ENCODE data around the gene P2RX4. TPM values are rescaled to one million over a fixed set of nuclear protein-coding genes. Genes with fewer than 3 reads are reported as not detected.
"Not testable (repeated sequence)": the region's sequence is repeated elsewhere in the genome, so short reads cannot be mapped to it uniquely, and the experiment has no call there.

Gene P2RX4
- total and polyA plus RNA-seq, 2 of the 13 experiments (the other 11 are each of a cell fraction or from before 2014, with no cell fraction given): 13.8 to 30.8 TPM

DNA sequence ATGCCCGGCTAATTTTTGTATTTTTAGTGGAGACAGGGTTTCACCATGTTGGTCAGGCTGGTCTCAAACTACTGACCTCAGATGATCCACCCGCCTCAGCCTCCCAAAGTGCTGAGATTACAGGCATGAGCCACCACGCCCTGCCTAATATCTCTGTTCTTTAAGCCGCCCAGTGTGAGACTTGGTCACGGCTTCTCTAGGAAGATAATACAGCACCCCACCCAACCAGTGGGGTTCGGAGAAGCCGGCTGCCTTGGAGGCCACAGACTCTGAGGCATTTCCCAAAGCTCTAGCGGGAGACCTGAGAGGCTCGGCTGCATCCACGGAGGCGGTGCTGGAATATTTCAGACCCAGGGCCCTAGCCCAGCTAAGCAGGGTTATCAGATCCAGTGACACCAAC lies 73.0 kb downstream of the P2RX4 start:
- H3K9me3 ChIP-seq (ENCODE audit: low read length); ATAC-seq; in situ Hi-C loops (cut with HindIII; ENCODE audit: extremely low pct_ligation_motif_present, low pct_unique_long_range_greater_than_20kb); H3K36me3 ChIP-seq (replicated peaks in 1 of 2; ENCODE audit: control insufficient read depth in 1 of 2, insufficient read depth in 2 of 2, low read length in 2 of 2); H3K27me3 ChIP-seq (ENCODE audit: control insufficient read depth in 1 of 2, insufficient read depth in 2 of 2, low read length in 2 of 2); DNase-seq (ENCODE audit: low spot score); H3K9ac ChIP-seq (ENCODE audit: insufficient read depth, low read depth, low read length); H4K20me1 ChIP-seq (ENCODE audit: insufficient read depth, low read length); H3K4me3 ChIP-seq (replicated peaks in 1 of 3; ENCODE audit: insufficient read depth in 1 of 3, low read depth in 2 of 3, low read length in 3 of 3); intact Hi-C loops (cut with micrococcal nuclease; ENCODE audit: unreplicated experiment); CTCF ChIA-PET (ENCODE audit: low intra/inter-chr PET ratio, low total read pairs); H3K4me1 ChIP-seq (ENCODE audit: insufficient read depth, low read length); H3K79me2 ChIP-seq (ENCODE audit: insufficient read depth, low read length); FAIRE-seq; BruUV-seq (replicated peaks); H3K27ac ChIP-seq (ENCODE audit: extremely low read length, insufficient read depth, low read length); H2AFZ ChIP-seq (ENCODE audit: low read length); H3K4me2 ChIP-seq (ENCODE audit: low read depth, low read length): not testable (repeated sequence)
- POLR2A ChIA-PET: interaction anchor here (1.4 kb wide), 1 partner anchor 13 kb away, joined by 3 read pairs; no protein-coding TSS in a partner anchor
- WGBS (ENCODE audit: low lambda C conversion rate): 96% methylated on average over 6 of the region's 11 CpGs

DNA sequence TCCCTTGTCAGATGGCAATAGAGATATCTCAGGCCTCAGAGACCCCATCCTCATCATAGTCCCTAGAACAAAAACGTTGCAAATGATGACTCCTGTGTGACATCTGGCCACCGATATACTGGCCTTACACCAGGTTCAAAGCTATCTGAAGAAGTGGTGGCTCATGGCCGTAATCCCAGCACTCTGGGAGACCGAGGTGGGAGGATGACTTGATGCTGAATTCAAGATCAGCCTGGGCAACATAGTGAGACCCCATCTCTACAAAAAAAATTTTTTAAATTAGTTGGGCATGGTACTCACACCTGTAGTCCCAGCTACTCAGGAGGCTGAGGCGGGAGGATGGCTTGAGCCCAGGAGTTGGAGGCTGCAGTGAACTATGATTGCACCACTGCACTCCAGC lies 73.5 kb downstream of the P2RX4 start:
- no peak for DNase-seq (ENCODE audit: low spot score)
- TF ChIP-seq ZNF530 (CRISPR knock-in tag; IDR thresholded peaks at IDR 0.05; ENCODE audit: low read depth) (no peak), ZNF672 (CRISPR knock-in tag; IDR thresholded peaks at IDR 0.05) (no peak), TP53 (CRISPR knock-in tag; conservative IDR thresholded peaks at IDR 0.05) (no peak), ATRX (CRISPR knock-in tag; IDR thresholded peaks at IDR 0.05; ENCODE audit: borderline replicate concordance) (no peak), MYNN (CRISPR knock-in tag; IDR thresholded peaks at IDR 0.05; ENCODE audit: low read depth) (no peak), CC2D1A (CRISPR knock-in tag; IDR thresholded peaks at IDR 0.05) (no peak), KLF15 (CRISPR knock-in tag; IDR thresholded peaks at IDR 0.05; ENCODE audit: borderline replicate concordance) (no peak), ATF7-NPFF (CRISPR knock-in tag; IDR thresholded peaks at IDR 0.05; ENCODE audit: low read depth) (no peak), ZNF253 (CRISPR knock-in tag; IDR thresholded peaks at IDR 0.05; ENCODE audit: borderline replicate concordance) (no peak), MTA3 (CRISPR knock-in tag; IDR thresholded peaks at IDR 0.05) (no peak)
- TF ChIP-seq, protein P1, sequence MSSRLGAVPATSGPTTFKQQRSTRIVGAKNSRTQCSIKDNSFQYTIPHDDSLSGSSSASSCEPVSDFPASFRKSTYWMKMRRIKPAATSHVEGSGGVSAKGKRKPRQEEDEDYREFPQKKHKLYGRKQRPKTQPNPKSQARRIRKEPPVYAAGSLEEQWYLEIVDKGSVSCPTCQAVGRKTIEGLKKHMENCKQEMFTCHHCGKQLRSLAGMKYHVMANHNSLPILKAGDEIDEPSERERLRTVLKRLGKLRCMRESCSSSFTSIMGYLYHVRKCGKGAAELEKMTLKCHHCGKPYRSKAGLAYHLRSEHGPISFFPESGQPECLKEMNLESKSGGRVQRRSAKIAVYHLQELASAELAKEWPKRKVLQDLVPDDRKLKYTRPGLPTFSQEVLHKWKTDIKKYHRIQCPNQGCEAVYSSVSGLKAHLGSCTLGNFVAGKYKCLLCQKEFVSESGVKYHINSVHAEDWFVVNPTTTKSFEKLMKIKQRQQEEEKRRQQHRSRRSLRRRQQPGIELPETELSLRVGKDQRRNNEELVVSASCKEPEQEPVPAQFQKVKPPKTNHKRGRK (CRISPR knock-in tag; IDR thresholded peaks at IDR 0.05): no peak
- TF ChIP-seq, protein P2, sequence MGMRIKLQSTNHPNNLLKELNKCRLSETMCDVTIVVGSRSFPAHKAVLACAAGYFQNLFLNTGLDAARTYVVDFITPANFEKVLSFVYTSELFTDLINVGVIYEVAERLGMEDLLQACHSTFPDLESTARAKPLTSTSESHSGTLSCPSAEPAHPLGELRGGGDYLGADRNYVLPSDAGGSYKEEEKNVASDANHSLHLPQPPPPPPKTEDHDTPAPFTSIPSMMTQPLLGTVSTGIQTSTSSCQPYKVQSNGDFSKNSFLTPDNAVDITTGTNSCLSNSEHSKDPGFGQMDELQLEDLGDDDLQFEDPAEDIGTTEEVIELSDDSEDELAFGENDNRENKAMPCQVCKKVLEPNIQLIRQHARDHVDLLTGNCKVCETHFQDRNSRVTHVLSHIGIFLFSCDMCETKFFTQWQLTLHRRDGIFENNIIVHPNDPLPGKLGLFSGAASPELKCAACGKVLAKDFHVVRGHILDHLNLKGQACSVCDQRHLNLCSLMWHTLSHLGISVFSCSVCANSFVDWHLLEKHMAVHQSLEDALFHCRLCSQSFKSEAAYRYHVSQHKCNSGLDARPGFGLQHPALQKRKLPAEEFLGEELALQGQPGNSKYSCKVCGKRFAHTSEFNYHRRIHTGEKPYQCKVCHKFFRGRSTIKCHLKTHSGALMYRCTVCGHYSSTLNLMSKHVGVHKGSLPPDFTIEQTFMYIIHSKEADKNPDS (CRISPR knock-in tag; IDR thresholded peaks at IDR 0.05): no peak
- TF ChIP-seq, protein P3, sequence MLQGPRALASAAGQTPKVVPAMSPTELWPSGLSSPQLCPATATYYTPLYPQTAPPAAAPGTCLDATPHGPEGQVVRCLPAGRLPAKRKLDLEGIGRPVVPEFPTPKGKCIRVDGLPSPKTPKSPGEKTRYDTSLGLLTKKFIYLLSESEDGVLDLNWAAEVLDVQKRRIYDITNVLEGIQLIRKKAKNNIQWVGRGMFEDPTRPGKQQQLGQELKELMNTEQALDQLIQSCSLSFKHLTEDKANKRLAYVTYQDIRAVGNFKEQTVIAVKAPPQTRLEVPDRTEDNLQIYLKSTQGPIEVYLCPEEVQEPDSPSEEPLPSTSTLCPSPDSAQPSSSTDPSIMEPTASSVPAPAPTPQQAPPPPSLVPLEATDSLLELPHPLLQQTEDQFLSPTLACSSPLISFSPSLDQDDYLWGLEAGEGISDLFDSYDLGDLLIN (CRISPR knock-in tag; IDR thresholded peaks at IDR 0.05; ENCODE audit: borderline replicate concordance): no peak

More for the DNA sequence above, 73.5 kb downstream of the P2RX4 start:
- no peak overlapping the region for H3K27ac ChIP-seq (ENCODE audit: extremely low read length, insufficient read depth, low read length)
- peaks cover 3% of the 10 kb centered on the region in 2 experiments; a peak in 2 of 5 replicates for H3K36me3 ChIP-seq (replicated peaks in 1 of 2; ENCODE audit: control insufficient read depth in 1 of 2, insufficient read depth in 2 of 2, low read length in 2 of 2)
- H3K9ac ChIP-seq (ENCODE audit: insufficient read depth, low read depth, low read length): no peak overlapping the region
- POLR2A ChIA-PET: interaction anchor here (1.4 kb wide), 1 partner anchor 12 kb away, joined by 3 read pairs; no protein-coding TSS in a partner anchor
- H3K79me2 ChIP-seq (ENCODE audit: insufficient read depth, low read length): no peaks in the 10 kb centered on the region
- CTCF ChIA-PET (ENCODE audit: low intra/inter-chr PET ratio, low total read pairs): no interaction called here
- no peaks in the 10 kb centered on the region for H3K9me3 ChIP-seq (ENCODE audit: low read length)
- no TSS peak for BruUV-seq (replicated peaks)
- ATAC-seq: no peak
- H4K20me1 ChIP-seq (ENCODE audit: insufficient read depth, low read length): no peaks in the 10 kb centered on the region; the same call in 1 of the 2 replicates
- H3K4me3 ChIP-seq (replicated peaks in 1 of 3; ENCODE audit: insufficient read depth in 1 of 3, low read depth in 2 of 3, low read length in 3 of 3): no peak overlapping the region
- no peak overlapping the region for H3K4me2 ChIP-seq (ENCODE audit: low read depth, low read length)
- H3K27me3 ChIP-seq (ENCODE audit: control insufficient read depth in 1 of 2, insufficient read depth in 2 of 2, low read length in 2 of 2): no peaks in the 10 kb centered on the region
- in situ Hi-C loops (cut with HindIII; ENCODE audit: extremely low pct_ligation_motif_present, low pct_unique_long_range_greater_than_20kb): no loop called here
- WGBS (ENCODE audit: low lambda C conversion rate): 92% methylated on average over 5 of the region's 5 CpGs
- no peak overlapping the region for H2AFZ ChIP-seq (ENCODE audit: low read length)
- intact Hi-C loops (cut with micrococcal nuclease; ENCODE audit: unreplicated experiment): no loop called here
- H3K4me1 ChIP-seq (ENCODE audit: insufficient read depth, low read length): no peaks in the 10 kb centered on the region
- no peak for FAIRE-seq
